ENCODE results near the gene TMPRSS7. TPM values are rescaled to one million over a fixed set of nuclear protein-coding genes. Genes with fewer than 3 reads are reported as not detected.

Gene TMPRSS7
- total RNA-seq, 2 donors from 2014 or later = not detected

- no peak for DNase-seq (ENCODE audit: low spot score)
- ATAC-seq (ENCODE audit: insufficient number of reproducible peaks, low FRiP score, low read depth) = no peak
- H3K27ac ChIP-seq = no peak overlapping the region
Observed at GRCh38 chr3:112020674-112021085, 13.9 kb upstream of the TMPRSS7 start.

DNA sequence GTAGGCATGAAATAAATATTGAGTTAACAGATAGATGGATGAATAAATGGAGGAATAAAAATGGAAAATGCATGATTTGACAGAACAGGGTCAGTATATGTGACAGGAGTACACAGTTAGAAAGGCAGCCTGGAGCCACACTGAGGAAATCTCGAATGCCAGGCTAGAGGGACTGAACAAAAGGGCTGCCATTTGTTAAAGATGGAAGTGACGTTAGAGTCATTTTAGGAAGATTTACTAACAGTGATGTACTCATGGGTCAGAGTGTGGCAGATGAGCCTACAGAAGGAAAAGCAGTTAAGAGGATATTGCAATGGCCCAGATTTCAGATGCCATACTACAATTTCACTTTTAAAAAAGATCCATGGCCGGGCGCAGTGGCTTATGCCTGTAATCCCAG is 7.4 kb upstream of the TMPRSS7 start:
- DNase-seq (ENCODE audit: low spot score) (no peak), ATAC-seq (ENCODE audit: insufficient number of reproducible peaks, low FRiP score, low read depth) (no peak)
- no peak for TF ChIP-seq CTCF (IDR thresholded peaks at IDR 0.05)
- H3K4me1 ChIP-seq (ENCODE audit: control insufficient read depth in 1 of 2, low read depth in 2 of 2) = no peaks in the 10 kb centered on the region
- H3K27me3 ChIP-seq (replicated peaks; ENCODE audit: insufficient read depth) = no peaks in the 10 kb centered on the region
- no peak overlapping the region for H3K27ac ChIP-seq
- H3K4me3 ChIP-seq = no peak overlapping the region
- H3K9me3 ChIP-seq = no peaks in the 10 kb centered on the region
- H3K36me3 ChIP-seq = no peaks in the 10 kb centered on the region

More at GRCh38 chr3:112020674-112021085, 13.9 kb upstream of the TMPRSS7 start:
- H3K9me3 ChIP-seq = no peaks in the 10 kb centered on the region
- no peak for TF ChIP-seq CTCF (IDR thresholded peaks at IDR 0.05)
- no peaks in the 10 kb centered on the region for H3K36me3 ChIP-seq
- no peaks in the 10 kb centered on the region for H3K27me3 ChIP-seq (replicated peaks; ENCODE audit: insufficient read depth)
- no peaks in the 10 kb centered on the region for H3K4me1 ChIP-seq (ENCODE audit: control insufficient read depth in 1 of 2, low read depth in 2 of 2)
- H3K4me3 ChIP-seq = no peak overlapping the region

- DNase-seq (ENCODE audit: low spot score) = no peak
- H3K4me1 ChIP-seq (ENCODE audit: control insufficient read depth in 1 of 2, low read depth in 2 of 2) = no peaks in the 10 kb centered on the region
- H3K9me3 ChIP-seq = no peaks in the 10 kb centered on the region
- H3K4me3 ChIP-seq = no peak overlapping the region
- H3K27me3 ChIP-seq (replicated peaks; ENCODE audit: insufficient read depth) = no peaks in the 10 kb centered on the region
- TF ChIP-seq CTCF (IDR thresholded peaks at IDR 0.05) = no peak
- H3K27ac ChIP-seq = no peak overlapping the region
- H3K36me3 ChIP-seq = no peaks in the 10 kb centered on the region
- ATAC-seq (ENCODE audit: insufficient number of reproducible peaks, low FRiP score, low read depth) = no peak
Observed at GRCh38 chr3:112027826-112028225, 6.7 kb upstream of the TMPRSS7 start.

DNA sequence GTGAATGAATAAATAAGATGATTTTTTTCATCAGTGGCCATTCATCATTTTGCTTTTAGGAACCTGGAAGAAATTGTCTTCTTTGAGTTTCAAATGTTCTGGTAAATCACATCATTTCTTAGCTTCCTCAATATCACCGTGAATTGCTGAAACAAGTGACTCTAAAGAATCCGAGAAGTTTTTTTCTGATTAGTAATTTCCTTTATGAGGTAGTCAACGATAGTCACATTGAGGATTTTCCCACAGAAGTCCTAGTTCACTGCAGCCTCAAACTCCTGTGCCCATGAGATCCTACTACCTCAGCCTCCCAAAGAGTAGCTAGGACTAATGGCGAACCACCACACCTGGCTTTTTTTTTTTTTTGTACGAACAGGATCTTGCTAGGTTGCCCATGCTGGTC is 3.6 kb upstream of the TMPRSS7 start:
- Histone ChIP-seq H3K4me1 (ENCODE audit: control insufficient read depth in 1 of 2, low read depth in 2 of 2) (no peaks in the 10 kb centered on the region), H3K27me3 (replicated peaks; ENCODE audit: insufficient read depth) (no peaks in the 10 kb centered on the region), H3K36me3 (no peaks in the 10 kb centered on the region), H3K4me3 (no peak overlapping the region), H3K9me3 (no peaks in the 10 kb centered on the region), H3K27ac (no peak overlapping the region)
- ATAC-seq (ENCODE audit: insufficient number of reproducible peaks, low FRiP score, low read depth) (no peak), DNase-seq (ENCODE audit: low spot score) (no peak)
- no peak for TF ChIP-seq CTCF (IDR thresholded peaks at IDR 0.05)

GRCh38 chr3:112032098-112032731 is 2.3 kb upstream of the TMPRSS7 start:
- DNase-seq (ENCODE audit: low spot score) = no peak
- Histone ChIP-seq H3K4me1 (ENCODE audit: control insufficient read depth in 1 of 2, low read depth in 2 of 2) (no peaks in the 10 kb centered on the region), H3K27me3 (replicated peaks; ENCODE audit: insufficient read depth) (no peaks in the 10 kb centered on the region), H3K27ac (no peak overlapping the region), H3K4me3 (no peak overlapping the region), H3K36me3 (no peaks in the 10 kb centered on the region), H3K9me3 (no peaks in the 10 kb centered on the region)
- TF ChIP-seq CTCF (IDR thresholded peaks at IDR 0.05) = no peak
- ATAC-seq (ENCODE audit: insufficient number of reproducible peaks, low FRiP score, low read depth) = no peak
